Measurements from ENCODE around the gene ELOVL6. TPM values are rescaled to one million over a fixed set of nuclear protein-coding genes. Genes with fewer than 3 reads are reported as not detected.

ELOVL6 gene
- total RNA-seq, 4 donors from 2014 or later = 5.5 to 12.9 (median 9.7) TPM; not detected in 1

DNA sequence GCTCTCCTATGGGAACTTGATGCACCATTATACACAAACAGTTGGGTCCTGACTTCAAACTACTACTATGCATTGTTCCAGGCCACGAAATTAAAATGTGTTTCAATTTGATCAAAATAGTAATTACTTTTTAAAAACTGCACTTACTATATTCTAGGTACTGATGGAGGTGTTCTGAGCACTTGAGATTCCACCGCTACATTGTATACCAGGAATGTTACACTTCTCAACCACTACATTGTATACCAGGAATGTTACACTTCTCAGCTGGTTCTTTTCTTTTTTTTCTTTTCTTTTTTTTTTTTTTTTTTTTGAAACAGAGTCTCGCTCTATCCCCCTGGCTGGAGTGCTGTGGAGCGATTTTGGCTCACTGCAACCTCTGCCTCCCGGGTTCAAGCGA is 77.9 kb downstream of the ELOVL6 start:
- no peak overlapping the region for H3K4me3 ChIP-seq
- no peak for DNase-seq
- TF ChIP-seq, protein P1, sequence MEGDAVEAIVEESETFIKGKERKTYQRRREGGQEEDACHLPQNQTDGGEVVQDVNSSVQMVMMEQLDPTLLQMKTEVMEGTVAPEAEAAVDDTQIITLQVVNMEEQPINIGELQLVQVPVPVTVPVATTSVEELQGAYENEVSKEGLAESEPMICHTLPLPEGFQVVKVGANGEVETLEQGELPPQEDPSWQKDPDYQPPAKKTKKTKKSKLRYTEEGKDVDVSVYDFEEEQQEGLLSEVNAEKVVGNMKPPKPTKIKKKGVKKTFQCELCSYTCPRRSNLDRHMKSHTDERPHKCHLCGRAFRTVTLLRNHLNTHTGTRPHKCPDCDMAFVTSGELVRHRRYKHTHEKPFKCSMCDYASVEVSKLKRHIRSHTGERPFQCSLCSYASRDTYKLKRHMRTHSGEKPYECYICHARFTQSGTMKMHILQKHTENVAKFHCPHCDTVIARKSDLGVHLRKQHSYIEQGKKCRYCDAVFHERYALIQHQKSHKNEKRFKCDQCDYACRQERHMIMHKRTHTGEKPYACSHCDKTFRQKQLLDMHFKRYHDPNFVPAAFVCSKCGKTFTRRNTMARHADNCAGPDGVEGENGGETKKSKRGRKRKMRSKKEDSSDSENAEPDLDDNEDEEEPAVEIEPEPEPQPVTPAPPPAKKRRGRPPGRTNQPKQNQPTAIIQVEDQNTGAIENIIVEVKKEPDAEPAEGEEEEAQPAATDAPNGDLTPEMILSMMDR (IDR thresholded peaks at IDR 0.05) = no peak
- no peak for TF ChIP-seq POLR2A (IDR thresholded peaks at IDR 0.05)
- H3K27me3 ChIP-seq = no peaks in the 10 kb centered on the region
- intact Hi-C loops (cut with DNase I; ENCODE audit: low total_unique reads) = no loop called here
- no peak overlapping the region for H3K27ac ChIP-seq
- H3K4me1 ChIP-seq = no peaks in the 10 kb centered on the region
- no peaks in the 10 kb centered on the region for H3K9me3 ChIP-seq
- no peaks in the 10 kb centered on the region for H3K36me3 ChIP-seq

GRCh38 chr4:110119880-110120279 is 78.5 kb downstream of the ELOVL6 start:
- no peaks in the 10 kb centered on the region for H3K27me3 ChIP-seq
- no peaks in the 10 kb centered on the region for H3K36me3 ChIP-seq
- H3K4me3 ChIP-seq = no peak overlapping the region
- no peak overlapping the region for H3K27ac ChIP-seq
- no peak for DNase-seq
- intact Hi-C loops (cut with DNase I; ENCODE audit: low total_unique reads) = no loop called here
- H3K4me1 ChIP-seq = no peaks in the 10 kb centered on the region
- no peak for TF ChIP-seq POLR2A (IDR thresholded peaks at IDR 0.05)
- TF ChIP-seq, protein P1 (IDR thresholded peaks at IDR 0.05) = no peak
- no peaks in the 10 kb centered on the region for H3K9me3 ChIP-seq

DNA sequence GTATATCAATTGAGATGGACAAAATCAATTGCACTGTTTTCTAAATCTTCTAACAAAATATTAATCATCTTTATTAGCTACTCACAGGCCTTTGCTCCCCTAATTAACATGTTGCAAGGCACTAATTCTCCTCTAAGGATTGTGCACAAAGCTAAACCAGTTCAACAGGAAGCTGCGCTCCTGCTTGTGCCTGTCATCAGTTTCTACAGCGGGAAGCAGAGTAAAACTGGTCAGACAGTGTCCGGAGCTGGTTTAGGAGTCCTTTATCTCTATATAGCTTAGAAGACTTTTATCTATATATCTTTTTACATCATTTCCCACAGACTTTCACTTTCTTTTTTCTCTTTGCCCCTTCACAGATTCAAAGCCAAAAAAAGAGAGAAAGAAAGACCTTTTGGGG is 79.1 kb downstream of the ELOVL6 start:
- no peak for DNase-seq

GRCh38 chr4:110112056-110112455 is 86.4 kb downstream of the ELOVL6 start:
- no peak for DNase-seq
- no peaks in the 10 kb centered on the region for H3K36me3 ChIP-seq
- no peaks in the 10 kb centered on the region for H3K4me1 ChIP-seq
- no peaks in the 10 kb centered on the region for H3K9me3 ChIP-seq
- H3K4me3 ChIP-seq = no peak overlapping the region
- intact Hi-C loops (cut with DNase I; ENCODE audit: low total_unique reads) = no loop called here
- H3K27ac ChIP-seq = no peak overlapping the region
- no peaks in the 10 kb centered on the region for H3K27me3 ChIP-seq
- TF ChIP-seq POLR2A (IDR thresholded peaks at IDR 0.05) = no peak
- TF ChIP-seq, protein P1 (IDR thresholded peaks at IDR 0.05) = no peak

More for the DNA sequence above, 79.1 kb downstream of the ELOVL6 start:
- no peak overlapping the region for H3K27ac ChIP-seq
- H3K27me3 ChIP-seq = no peaks in the 10 kb centered on the region
- H3K4me3 ChIP-seq = no peak overlapping the region
- intact Hi-C loops (cut with DNase I; ENCODE audit: low total_unique reads) = no loop called here
- H3K9me3 ChIP-seq = no peaks in the 10 kb centered on the region
- TF ChIP-seq, protein P1 (IDR thresholded peaks at IDR 0.05) = no peak
- no peak for TF ChIP-seq POLR2A (IDR thresholded peaks at IDR 0.05)
- no peaks in the 10 kb centered on the region for H3K4me1 ChIP-seq
- H3K36me3 ChIP-seq = no peaks in the 10 kb centered on the region

GRCh38 chr4:110109455-110109854 is 89.0 kb downstream of the ELOVL6 start:
- TF ChIP-seq, protein P1 (IDR thresholded peaks at IDR 0.05) = no peak
- TF ChIP-seq POLR2A (IDR thresholded peaks at IDR 0.05) = no peak
- H3K4me3 ChIP-seq = no peak overlapping the region
- H3K4me1 ChIP-seq = no peaks in the 10 kb centered on the region
- intact Hi-C loops (cut with DNase I; ENCODE audit: low total_unique reads) = no loop called here
- no peak overlapping the region for H3K27ac ChIP-seq
- DNase-seq = no peak
- H3K9me3 ChIP-seq = no peaks in the 10 kb centered on the region
- no peaks in the 10 kb centered on the region for H3K36me3 ChIP-seq
- H3K27me3 ChIP-seq = no peaks in the 10 kb centered on the region
